GM12873 (cell line): ENCODE data around the gene TRPM7.

Experiments used
- TF ChIP-seq, protein P1 (sequence below): IDR thresholded peaks from 2 replicates; pipeline ENCODE4 v1.5.1; 2012; ENCODE audit warnings: low read depth, mild to moderate bottlenecking, moderate library complexity, low read length, control low read depth; ENCODE audit not compliant: insufficient read depth; ENCODE audit errors: missing control alignments

Gene TRPM7

DNA sequence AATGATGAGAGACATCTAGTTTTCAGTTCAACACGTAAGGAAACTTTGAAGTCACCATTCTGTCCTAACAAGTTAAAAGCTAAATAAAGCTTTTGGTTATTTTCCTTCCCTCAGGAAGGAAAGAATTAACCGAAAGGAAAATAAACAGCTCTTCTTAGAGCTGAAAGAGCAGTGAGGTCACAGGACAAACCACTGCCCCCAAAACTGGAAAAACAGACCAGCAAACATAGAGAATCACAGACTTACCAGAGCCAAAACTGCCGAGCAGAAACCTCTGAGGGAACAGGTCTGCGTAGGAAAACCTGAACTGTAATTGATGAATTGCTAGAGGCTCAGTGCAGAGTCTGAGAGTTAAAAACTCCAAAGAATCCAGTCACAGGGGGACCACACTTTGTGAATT is 154.8 kb downstream of the TRPM7 start:
- TF ChIP-seq, protein P1, sequence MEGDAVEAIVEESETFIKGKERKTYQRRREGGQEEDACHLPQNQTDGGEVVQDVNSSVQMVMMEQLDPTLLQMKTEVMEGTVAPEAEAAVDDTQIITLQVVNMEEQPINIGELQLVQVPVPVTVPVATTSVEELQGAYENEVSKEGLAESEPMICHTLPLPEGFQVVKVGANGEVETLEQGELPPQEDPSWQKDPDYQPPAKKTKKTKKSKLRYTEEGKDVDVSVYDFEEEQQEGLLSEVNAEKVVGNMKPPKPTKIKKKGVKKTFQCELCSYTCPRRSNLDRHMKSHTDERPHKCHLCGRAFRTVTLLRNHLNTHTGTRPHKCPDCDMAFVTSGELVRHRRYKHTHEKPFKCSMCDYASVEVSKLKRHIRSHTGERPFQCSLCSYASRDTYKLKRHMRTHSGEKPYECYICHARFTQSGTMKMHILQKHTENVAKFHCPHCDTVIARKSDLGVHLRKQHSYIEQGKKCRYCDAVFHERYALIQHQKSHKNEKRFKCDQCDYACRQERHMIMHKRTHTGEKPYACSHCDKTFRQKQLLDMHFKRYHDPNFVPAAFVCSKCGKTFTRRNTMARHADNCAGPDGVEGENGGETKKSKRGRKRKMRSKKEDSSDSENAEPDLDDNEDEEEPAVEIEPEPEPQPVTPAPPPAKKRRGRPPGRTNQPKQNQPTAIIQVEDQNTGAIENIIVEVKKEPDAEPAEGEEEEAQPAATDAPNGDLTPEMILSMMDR: no peak

DNA sequence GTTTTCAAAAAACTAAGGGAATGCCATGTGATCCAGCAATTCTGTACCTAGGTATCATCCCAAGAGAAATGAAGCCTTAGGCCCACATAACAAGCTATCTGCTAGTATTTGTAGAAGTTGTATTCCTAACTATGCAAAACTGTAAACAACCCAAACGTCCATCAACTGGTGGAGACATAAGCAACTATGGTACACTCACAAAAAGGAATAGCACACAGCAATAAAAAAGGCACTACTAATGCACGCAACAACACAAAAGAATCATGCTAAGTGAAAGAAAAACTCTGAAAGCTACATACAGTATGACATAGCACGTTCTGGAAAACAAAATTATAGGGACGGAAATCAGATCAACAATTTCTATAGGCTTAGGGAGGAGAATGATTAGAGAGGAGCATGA is 155.4 kb downstream of the TRPM7 start:
- TF ChIP-seq, protein P1: no peak

DNA sequence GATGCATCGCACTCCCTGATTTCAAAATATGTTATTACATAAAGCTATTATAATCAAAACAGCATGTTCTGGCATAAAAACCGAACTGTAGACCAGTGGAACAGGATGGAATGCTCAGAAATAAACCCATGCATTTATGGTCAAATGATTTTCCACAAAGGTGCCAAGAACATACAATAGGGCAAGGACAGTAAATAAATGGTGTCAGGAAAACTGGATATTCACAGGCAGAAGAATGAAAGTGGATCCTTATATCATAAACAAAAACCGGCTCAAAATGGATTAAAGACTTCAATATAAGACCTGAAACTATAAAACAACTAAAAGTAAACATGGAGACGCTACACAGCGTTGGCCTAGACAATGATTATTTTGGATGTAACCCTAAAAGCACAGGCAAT is 162.7 kb downstream of the TRPM7 start:
- TF ChIP-seq, protein P1: no peak

DNA sequence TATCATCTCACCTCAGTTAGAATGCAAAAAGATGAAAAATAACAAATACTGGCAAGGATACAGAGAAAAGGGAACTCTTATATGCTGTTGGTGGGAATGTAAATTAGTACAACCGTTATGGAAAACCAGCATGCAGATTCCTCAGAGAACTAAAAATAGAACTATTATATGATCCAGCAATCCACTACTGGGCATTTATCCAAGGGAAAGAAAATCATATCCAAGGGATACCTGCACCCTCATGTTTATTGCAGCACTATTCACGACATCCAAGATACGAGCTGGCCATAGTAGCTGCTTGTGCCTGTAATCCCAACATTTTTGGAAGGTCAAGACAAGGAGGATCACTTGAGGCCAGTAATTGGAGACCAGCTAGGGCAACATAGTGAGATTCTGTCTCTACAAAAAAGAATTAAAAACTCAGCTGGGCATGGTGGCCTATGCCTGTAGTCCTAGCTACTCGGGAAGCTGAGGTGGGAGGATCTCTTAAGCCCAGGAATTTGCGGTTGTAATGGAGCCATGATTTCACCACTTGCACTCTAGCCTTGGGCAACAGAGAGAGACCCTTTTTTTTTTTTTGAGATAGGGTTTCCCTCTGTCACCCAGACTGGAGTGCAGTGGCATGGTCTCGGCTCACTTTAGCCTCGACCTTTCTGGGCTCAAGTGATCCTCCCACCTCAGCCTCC is 166.7 kb downstream of the TRPM7 start:
- TF ChIP-seq, protein P1: no peak

DNA sequence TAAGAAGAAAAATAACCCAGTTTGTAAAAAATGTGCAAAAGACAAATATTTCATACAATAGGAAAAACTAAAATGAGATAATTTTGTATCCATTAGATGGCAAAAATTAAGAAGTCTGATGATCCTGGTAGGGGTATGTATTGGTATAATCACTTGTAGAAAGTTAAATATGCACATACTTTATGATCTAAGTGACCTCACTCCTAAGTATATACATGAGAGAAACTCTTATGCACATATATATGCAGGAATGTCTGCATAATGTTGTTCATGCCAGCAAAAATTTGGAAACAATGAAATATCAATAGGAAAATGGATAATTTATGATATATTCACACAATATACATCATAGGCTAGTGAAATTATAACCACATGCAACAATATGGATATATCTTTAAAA is 173.6 kb downstream of the TRPM7 start:
- TF ChIP-seq, protein P1: no peak
